Measurements from ENCODE around the gene INVS. TPM values are rescaled to one million over a fixed set of nuclear protein-coding genes. Genes with fewer than 3 reads are reported as not detected.

INVS gene
- polyA plus RNA-seq, 1 experiment: 9.7 TPM

- CTCF ChIA-PET: no interaction called here
- Histone ChIP-seq H3K4me3 (ENCODE audit: low read depth, low read length) (no peak overlapping the region), H3K36me3 (ENCODE audit: control insufficient read depth, insufficient read depth, low read length) (peaks cover 13% of the 10 kb centered on the region), H3K27me3 (ENCODE audit: control insufficient read depth, insufficient read depth, low read length) (no peaks in the 10 kb centered on the region)
- no peak for TF ChIP-seq CTCF (IDR thresholded peaks at IDR 0.05; ENCODE audit: insufficient read depth, low read depth, low read length)
- no peak for DNase-seq (ENCODE audit: low read depth)
- POLR2A ChIA-PET: no interaction called here
These were observed 195.3 kb downstream of the INVS start for GRCh38 chr9:100294341-100294740.

- CTCF ChIA-PET: no interaction called here
- POLR2A ChIA-PET: no interaction called here
- Histone ChIP-seq H3K4me3 (ENCODE audit: low read depth, low read length) (no peak overlapping the region), H3K27me3 (ENCODE audit: control insufficient read depth, insufficient read depth, low read length) (no peaks in the 10 kb centered on the region), H3K36me3 (ENCODE audit: control insufficient read depth, insufficient read depth, low read length) (peaks cover 13% of the 10 kb centered on the region)
- DNase-seq (ENCODE audit: low read depth): no peak
- TF ChIP-seq CTCF (IDR thresholded peaks at IDR 0.05; ENCODE audit: insufficient read depth, low read depth, low read length): no peak
These were observed 195.8 kb downstream of the INVS start for GRCh38 chr9:100294806-100295205.

- no peak for TF ChIP-seq CTCF (IDR thresholded peaks at IDR 0.05; ENCODE audit: insufficient read depth, low read depth, low read length)
- ChIA-PET POLR2A (no interaction called here), CTCF (interaction anchor here (1.7 kb wide), 1 partner anchor 10 kb away, joined by 3 read pairs; no protein-coding TSS in a partner anchor)
- Histone ChIP-seq H3K27me3 (ENCODE audit: control insufficient read depth, insufficient read depth, low read length) (no peaks in the 10 kb centered on the region), H3K36me3 (ENCODE audit: control insufficient read depth, insufficient read depth, low read length) (peaks cover 13% of the 10 kb centered on the region), H3K4me3 (ENCODE audit: low read depth, low read length) (no peak overlapping the region)
- DNase-seq (ENCODE audit: low read depth): no peak
These were observed 196.2 kb downstream of the INVS start for GRCh38 chr9:100295240-100295639.

- H3K36me3 ChIP-seq (ENCODE audit: control insufficient read depth, insufficient read depth, low read length): peaks cover 15% of the 10 kb centered on the region
These were observed 197.4 kb downstream of the INVS start for GRCh38 chr9:100296407-100296806.

DNA sequence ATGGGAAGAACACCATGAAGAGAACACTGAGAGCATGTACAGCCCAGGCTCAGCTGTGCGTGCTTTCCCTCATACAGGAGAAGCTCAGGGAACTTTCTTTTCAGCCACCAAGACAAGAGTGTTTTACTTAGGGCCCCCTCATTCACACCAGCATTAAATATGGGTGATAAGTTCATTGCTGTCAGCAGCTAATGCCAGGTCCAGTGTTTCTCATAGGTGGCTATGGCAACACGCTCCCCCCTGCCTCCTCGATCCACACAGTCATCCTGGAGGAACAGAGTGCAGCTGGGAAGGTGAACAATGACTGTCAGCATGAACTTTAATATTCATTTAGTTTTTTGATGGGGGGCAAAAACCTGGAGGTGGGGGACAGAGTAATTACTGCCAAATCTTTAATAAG, 199.3 kb downstream of the INVS start:
- ChIA-PET CTCF (no interaction called here), POLR2A (no interaction called here)
- TF ChIP-seq CTCF (IDR thresholded peaks at IDR 0.05; ENCODE audit: insufficient read depth, low read depth, low read length): no peak
- H3K4me3 ChIP-seq (ENCODE audit: low read depth, low read length): no peak overlapping the region
- no peaks in the 10 kb centered on the region for H3K27me3 ChIP-seq (ENCODE audit: control insufficient read depth, insufficient read depth, low read length)
- no peak for DNase-seq (ENCODE audit: low read depth)
- peaks cover 12% of the 10 kb centered on the region for H3K36me3 ChIP-seq (ENCODE audit: control insufficient read depth, insufficient read depth, low read length)

More at GRCh38 chr9:100296407-100296806, 197.4 kb downstream of the INVS start:
- POLR2A ChIA-PET: no interaction called here
- no peak for DNase-seq (ENCODE audit: low read depth)
- Histone ChIP-seq H3K27me3 (ENCODE audit: control insufficient read depth, insufficient read depth, low read length) (no peaks in the 10 kb centered on the region), H3K4me3 (ENCODE audit: low read depth, low read length) (no peak overlapping the region)
- no peak for TF ChIP-seq CTCF (IDR thresholded peaks at IDR 0.05; ENCODE audit: insufficient read depth, low read depth, low read length)
- CTCF ChIA-PET: interaction anchor here (0.8 to 1.7 kb wide), 4 partner anchors 9 to 1113 kb away, joined by 3 to 6 read pairs (median 4); no protein-coding TSS in a partner anchor
